ENCODE results near the gene ATP13A1. TPM values are rescaled to one million over a fixed set of nuclear protein-coding genes. Genes with fewer than 3 reads are reported as not detected.
A peak's percentile ranks its signal among the peaks of the same experiment; 100 is the strongest.

ATP13A1 gene
- polyA plus RNA-seq, 1 experiment = 27.9 TPM

DNA sequence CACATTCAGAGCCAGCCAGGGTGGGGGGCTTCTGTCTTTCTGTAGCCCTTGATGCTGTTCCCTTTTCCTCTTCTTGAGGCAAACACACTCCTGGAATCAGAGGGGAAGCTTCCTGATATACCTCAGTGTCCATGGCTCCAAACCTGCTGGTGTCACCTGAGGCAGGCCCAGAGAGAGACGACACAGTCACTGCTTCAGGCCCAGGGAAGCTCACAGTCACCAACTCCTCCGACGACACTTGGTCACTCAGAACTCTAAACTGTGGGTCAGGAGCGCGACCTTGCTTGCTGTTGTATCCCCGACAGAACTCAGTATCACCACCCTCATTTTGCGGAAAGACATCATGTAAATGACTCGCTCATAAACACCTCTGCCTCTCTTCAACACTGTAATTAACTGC lies 1.1 kb downstream of the ATP13A1 start:
- CTCF ChIA-PET = interaction anchor here (1.3 kb wide), 1 partner anchor 133 kb away, joined by 3 read pairs; no protein-coding TSS in a partner anchor
- peak overlapping the region; percentile 88; the same call in 1 of the 2 replicates for H3K4me3 ChIP-seq (ENCODE audit: low read depth, low read length)
- TF ChIP-seq, protein P1, sequence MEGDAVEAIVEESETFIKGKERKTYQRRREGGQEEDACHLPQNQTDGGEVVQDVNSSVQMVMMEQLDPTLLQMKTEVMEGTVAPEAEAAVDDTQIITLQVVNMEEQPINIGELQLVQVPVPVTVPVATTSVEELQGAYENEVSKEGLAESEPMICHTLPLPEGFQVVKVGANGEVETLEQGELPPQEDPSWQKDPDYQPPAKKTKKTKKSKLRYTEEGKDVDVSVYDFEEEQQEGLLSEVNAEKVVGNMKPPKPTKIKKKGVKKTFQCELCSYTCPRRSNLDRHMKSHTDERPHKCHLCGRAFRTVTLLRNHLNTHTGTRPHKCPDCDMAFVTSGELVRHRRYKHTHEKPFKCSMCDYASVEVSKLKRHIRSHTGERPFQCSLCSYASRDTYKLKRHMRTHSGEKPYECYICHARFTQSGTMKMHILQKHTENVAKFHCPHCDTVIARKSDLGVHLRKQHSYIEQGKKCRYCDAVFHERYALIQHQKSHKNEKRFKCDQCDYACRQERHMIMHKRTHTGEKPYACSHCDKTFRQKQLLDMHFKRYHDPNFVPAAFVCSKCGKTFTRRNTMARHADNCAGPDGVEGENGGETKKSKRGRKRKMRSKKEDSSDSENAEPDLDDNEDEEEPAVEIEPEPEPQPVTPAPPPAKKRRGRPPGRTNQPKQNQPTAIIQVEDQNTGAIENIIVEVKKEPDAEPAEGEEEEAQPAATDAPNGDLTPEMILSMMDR (IDR thresholded peaks at IDR 0.05; ENCODE audit: insufficient read depth, low read depth, low read length) = no peak
- peaks cover 13% of the 10 kb centered on the region for H3K36me3 ChIP-seq (ENCODE audit: control insufficient read depth, insufficient read depth, low read length)
- H3K27me3 ChIP-seq (ENCODE audit: control insufficient read depth, insufficient read depth, low read length) = no peaks in the 10 kb centered on the region
- no peak for DNase-seq (ENCODE audit: low read depth)
- POLR2A ChIA-PET = no interaction called here

DNA sequence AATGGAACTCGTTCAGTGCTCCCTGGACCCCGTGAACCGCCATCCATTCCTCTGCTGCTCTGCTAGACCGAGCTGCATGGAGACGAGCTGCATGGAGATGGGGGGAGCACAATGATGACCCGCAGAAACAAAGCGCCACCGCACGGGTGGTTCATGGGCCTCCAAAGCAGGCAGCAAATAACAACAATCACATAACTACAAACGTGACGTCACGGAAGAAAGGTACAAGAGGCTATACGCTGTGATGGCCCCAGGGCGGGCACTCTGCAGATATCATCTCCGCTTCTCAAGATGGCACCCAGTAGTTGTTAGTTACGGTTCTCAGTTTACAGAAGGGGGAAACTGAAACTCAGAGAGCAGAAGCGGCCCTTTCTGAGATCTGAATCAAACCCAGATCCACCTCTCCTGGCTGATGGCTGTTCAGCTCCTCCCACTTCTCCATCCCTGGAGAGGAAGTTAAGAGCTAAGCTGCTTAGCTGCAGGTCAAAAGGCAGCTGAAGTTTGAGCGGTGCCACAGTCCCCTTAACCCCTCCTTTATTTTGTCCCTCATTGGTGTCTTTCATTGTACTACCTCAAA lies 1.7 kb downstream of the ATP13A1 start:
- TF ChIP-seq, protein P1 (IDR thresholded peaks at IDR 0.05; ENCODE audit: insufficient read depth, low read depth, low read length) = no peak
- Histone ChIP-seq H3K4me3 (ENCODE audit: low read depth, low read length) (no peak overlapping the region), H3K36me3 (ENCODE audit: control insufficient read depth, insufficient read depth, low read length) (peaks cover 18% of the 10 kb centered on the region), H3K27me3 (ENCODE audit: control insufficient read depth, insufficient read depth, low read length) (no peaks in the 10 kb centered on the region)
- ChIA-PET POLR2A (no interaction called here), CTCF (interaction anchor here (1.3 kb wide), 1 partner anchor 132 kb away, joined by 3 read pairs; no protein-coding TSS in a partner anchor)
- no peak for DNase-seq (ENCODE audit: low read depth)

DNA sequence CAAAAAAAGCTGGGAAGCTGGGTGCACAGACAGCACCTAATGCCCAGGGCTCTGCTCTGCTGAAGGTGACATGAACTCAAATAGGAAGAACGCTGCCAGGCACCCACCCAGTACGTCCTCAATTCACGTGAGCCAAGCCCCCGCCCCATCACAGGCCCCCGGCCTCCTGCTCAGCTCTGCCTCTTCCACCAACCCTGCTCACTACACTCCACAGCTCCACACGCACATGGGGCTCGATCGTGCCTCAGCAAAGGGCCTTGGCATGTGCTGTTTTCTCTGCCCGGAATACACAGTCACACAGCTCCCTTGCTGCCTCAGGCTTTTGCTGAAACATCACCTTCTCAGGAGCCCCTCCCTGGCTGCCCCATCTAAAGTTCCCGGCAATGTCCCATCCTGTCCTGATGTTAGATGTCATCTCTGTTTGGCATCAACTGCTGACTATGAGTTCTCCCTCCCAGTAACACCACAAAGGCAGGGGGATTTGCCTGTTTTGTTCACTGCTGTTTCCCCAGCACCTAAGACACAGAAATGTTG lies 2.3 kb downstream of the ATP13A1 start:
- TF ChIP-seq, protein P1 (IDR thresholded peaks at IDR 0.05; ENCODE audit: insufficient read depth, low read depth, low read length) = no peak
- no peak overlapping the region for H3K4me3 ChIP-seq (ENCODE audit: low read depth, low read length)
- ChIA-PET POLR2A (no interaction called here), CTCF (interaction anchor here (1.1 to 1.3 kb wide), 2 partner anchors 130 to 132 kb away, joined by 3 read pairs; no protein-coding TSS in a partner anchor)
- peaks cover 21% of the 10 kb centered on the region for H3K36me3 ChIP-seq (ENCODE audit: control insufficient read depth, insufficient read depth, low read length)
- no peaks in the 10 kb centered on the region for H3K27me3 ChIP-seq (ENCODE audit: control insufficient read depth, insufficient read depth, low read length)
- DNase-seq (ENCODE audit: low read depth) = no peak

DNA sequence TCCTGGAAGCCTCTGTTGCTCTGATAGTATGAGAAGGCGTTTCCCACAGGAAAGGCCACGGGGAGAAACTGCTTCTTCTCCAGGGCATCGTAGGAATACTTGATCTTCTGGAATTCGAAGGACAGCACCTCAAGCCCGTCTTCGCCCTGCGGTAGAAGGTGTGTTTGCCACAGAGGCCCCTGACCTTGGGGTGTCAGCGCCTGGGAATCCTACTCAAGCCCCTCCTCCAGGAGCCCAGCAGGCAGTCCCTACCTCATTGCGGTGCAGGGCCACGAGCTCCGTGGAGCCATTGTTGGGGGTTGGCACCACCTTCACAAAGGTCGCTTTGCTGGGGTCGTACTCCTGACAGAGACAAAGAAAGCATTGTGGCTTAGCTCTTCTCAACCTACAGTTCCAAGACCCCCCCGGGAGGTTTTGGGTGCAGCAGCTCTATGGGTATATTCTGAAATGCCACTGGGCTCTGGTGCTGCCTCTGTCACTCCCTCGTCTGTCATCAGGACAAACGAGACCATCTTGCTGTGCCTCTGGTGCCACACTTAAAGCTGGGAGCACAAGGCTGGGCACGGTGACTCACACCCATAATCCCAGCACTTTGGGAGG lies 3.7 kb downstream of the ATP13A1 start:
- no peak for DNase-seq (ENCODE audit: low read depth)
- Histone ChIP-seq H3K27me3 (ENCODE audit: control insufficient read depth, insufficient read depth, low read length) (no peaks in the 10 kb centered on the region), H3K36me3 (ENCODE audit: control insufficient read depth, insufficient read depth, low read length) (peaks cover 36% of the 10 kb centered on the region), H3K4me3 (ENCODE audit: low read depth, low read length) (no peak overlapping the region)
- CTCF ChIA-PET = interaction anchor here (1.1 kb wide), 1 partner anchor 128 kb away, joined by 3 read pairs; no protein-coding TSS in a partner anchor
- TF ChIP-seq, protein P1 (IDR thresholded peaks at IDR 0.05; ENCODE audit: insufficient read depth, low read depth, low read length) = no peak
- POLR2A ChIA-PET = no interaction called here

DNA sequence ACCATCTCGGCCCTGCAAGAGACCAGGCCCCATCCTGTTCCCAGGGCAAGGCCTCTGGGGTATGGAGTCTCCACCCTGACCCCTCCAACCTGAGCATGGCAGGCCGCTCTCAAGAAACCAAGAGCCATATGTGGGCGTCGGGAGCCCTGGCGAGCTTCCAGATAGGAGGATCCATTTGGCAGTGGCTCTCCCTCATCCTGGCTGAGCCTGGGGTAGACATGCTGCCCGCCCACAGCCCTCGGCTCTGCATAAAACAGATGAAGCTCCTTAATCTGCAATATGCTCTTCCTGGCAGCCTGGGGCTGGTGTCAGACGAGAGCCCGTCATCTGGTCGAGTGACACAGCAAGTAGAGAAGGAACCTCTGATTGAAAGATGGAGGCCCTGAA lies 6.1 kb downstream of the ATP13A1 start:
- H3K36me3 ChIP-seq (ENCODE audit: control insufficient read depth, insufficient read depth, low read length) = peaks cover 52% of the 10 kb centered on the region
- H3K4me3 ChIP-seq (ENCODE audit: low read depth, low read length) = no peak overlapping the region
- CTCF ChIA-PET = interaction anchor here (0.6 to 1.3 kb wide), 2 partner anchors 9 to 125 kb away, joined by 3 read pairs; no protein-coding TSS in a partner anchor
- H3K27me3 ChIP-seq (ENCODE audit: control insufficient read depth, insufficient read depth, low read length) = no peaks in the 10 kb centered on the region
- TF ChIP-seq, protein P1 (IDR thresholded peaks at IDR 0.05; ENCODE audit: insufficient read depth, low read depth, low read length) = no peak
- DNase-seq (ENCODE audit: low read depth) = no peak
- POLR2A ChIA-PET = no interaction called here
